Naive B cell (primary cell): ENCODE data around the gene UBXN2A. TPM values are rescaled to one million over a fixed set of nuclear protein-coding genes. Genes with fewer than 3 reads are reported as not detected.
"Not testable (repeated sequence)": the region's sequence is repeated elsewhere in the genome, so short reads cannot be mapped to it uniquely, and the experiment has no call there.

Source experiments
- ATAC-seq, 2 donors: fragments of 150-1000 bp; cut with Tn5 transposase; 2 replicates each; pipeline ENCODE4 v1.10.0; 2021; ENCODE audit warnings: low read depth in 2 of 2, mild to moderate bottlenecking in 2 of 2, moderate library complexity in 2 of 2
- DNase-seq: peaks from one replicate; pipeline ENCODE4 v3.0.0; 2022
- H3K27ac Mint-ChIP-seq, 6 donors: one replicate each; pipeline ENCODE4 v1.8.0; 2020 to 2022; ENCODE audit warnings: mild to moderate bottlenecking in 6 of 6, mixed read lengths in 6 of 6, moderate library complexity in 5 of 6, inconsistent platforms in 2 of 6
- H3K27me3 Mint-ChIP-seq, 3 donors: one replicate each; pipeline ENCODE4 v1.8.0; 2021 to 2022; ENCODE audit warnings: mixed read lengths in 3 of 3, mild to moderate bottlenecking in 1 of 3
- H3K36me3 Mint-ChIP-seq, 2 donors: one replicate each; pipeline ENCODE4 v1.8.0; 2020 to 2022; ENCODE audit warnings: mixed read lengths in 2 of 2, inconsistent platforms in 1 of 2, mild to moderate bottlenecking in 1 of 2
- H3K4me1 Mint-ChIP-seq, 3 donors: one replicate each; pipeline ENCODE4 v1.8.0; 2020 to 2022; ENCODE audit warnings: mixed read lengths in 3 of 3, inconsistent platforms in 1 of 3, mild to moderate bottlenecking in 1 of 3, moderate library complexity in 1 of 3
- H3K4me3 Mint-ChIP-seq, 8 donors: one replicate each; pipeline ENCODE4 v1.8.0; 2020 to 2022; ENCODE audit warnings: mild to moderate bottlenecking in 8 of 8, mixed read lengths in 8 of 8, moderate library complexity in 8 of 8, inconsistent platforms in 2 of 8
- H3K9me3 Mint-ChIP-seq, 7 donors: one replicate each; pipeline ENCODE4 v1.8.0; 2020 to 2022; ENCODE audit warnings: mixed read lengths in 7 of 7, mild to moderate bottlenecking in 5 of 7, inconsistent platforms in 2 of 7, moderate library complexity in 1 of 7
- polyA plus RNA-seq, 6 donors: library from polyadenylated mRNA; unstranded; fragments of 300-500 nt; fragmentation: Illumina TruSeq; gene quantifications; one replicate each; pipeline ENCODE4 v1.2.3, GENCODE V29; 2021; ENCODE audit warnings: low read depth in 6 of 6

Gene UBXN2A
- polyA plus RNA-seq, 6 donors from 2014 or later, result 8.0 to 14.2 (median 11.7) TPM

- Mint-ChIP-seq H3K4me1 (no peaks in the 10 kb centered on the region), H3K4me3 (peak overlapping the region in 1 of 8 donors; percentile 79), H3K36me3 (peaks cover 0 to 9% of the 10 kb centered on the region in 2 donors), H3K9me3 (no peaks in the 10 kb centered on the region), H3K27me3 (no peaks in the 10 kb centered on the region), H3K27ac (no peak overlapping the region)
- DNase-seq (no peak), ATAC-seq (no peak)
Observed at GRCh38 chr2:24021122-24021998, 81.1 kb downstream of the UBXN2A start.

DNA sequence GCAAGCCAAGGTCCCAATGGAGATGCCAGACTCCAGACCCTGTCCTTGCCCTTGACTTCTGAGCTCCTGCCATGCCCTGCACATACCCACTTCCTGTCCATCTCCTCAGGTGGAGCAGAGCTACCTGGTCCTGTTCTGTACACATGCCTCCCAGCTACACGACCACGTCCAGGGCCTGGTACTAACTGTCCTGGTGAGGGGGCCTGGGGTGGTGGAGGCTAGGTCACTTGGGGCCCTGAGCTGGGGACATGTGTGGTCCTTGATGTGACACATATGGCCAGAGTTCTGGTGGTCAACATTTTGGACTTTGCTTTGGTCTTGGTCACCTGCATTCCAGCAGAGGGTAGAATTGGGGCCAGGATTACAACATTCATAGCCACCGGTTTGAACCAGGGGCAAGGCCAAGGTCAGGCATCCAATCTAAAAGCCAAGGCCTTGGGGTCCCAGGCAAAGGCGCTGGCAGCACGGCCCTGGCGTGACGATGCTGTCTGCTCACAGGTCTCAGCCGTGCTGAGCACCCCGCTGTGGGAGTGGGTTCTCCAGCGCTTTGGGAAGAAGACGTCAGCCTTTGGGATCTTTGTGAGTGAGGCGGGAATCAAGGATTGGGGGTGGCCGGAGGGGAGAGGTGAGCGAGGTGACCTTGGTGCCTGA is 82.2 kb downstream of the UBXN2A start:
- no peaks in the 10 kb centered on the region for H3K4me1 Mint-ChIP-seq

GRCh38 chr2:24022975-24023575 is 82.8 kb downstream of the UBXN2A start:
- no peaks in the 10 kb centered on the region for H3K27me3 Mint-ChIP-seq
- H3K4me3 Mint-ChIP-seq, result peak overlapping the region in 1 of 8 donors; percentile 40
- H3K27ac Mint-ChIP-seq, result no peak overlapping the region
- peaks cover 0 to 9% of the 10 kb centered on the region in 2 donors for H3K36me3 Mint-ChIP-seq
- DNase-seq (no peak), ATAC-seq (no peak)
- H3K4me1 Mint-ChIP-seq, result no peaks in the 10 kb centered on the region
- no peaks in the 10 kb centered on the region for H3K9me3 Mint-ChIP-seq

More for the DNA sequence above, 82.2 kb downstream of the UBXN2A start:
- no peak overlapping the region for H3K27ac Mint-ChIP-seq
- H3K36me3 Mint-ChIP-seq, result peaks cover 0 to 9% of the 10 kb centered on the region in 2 donors
- no peaks in the 10 kb centered on the region for H3K27me3 Mint-ChIP-seq
- no peaks in the 10 kb centered on the region for H3K9me3 Mint-ChIP-seq
- no peak for ATAC-seq
- DNase-seq, result no peak
- H3K4me3 Mint-ChIP-seq, result no peak overlapping the region

- Mint-ChIP-seq H3K27ac (no peak overlapping the region), H3K4me3 (no peak overlapping the region), H3K27me3 (no peaks in the 10 kb centered on the region), H3K4me1 (no peaks in the 10 kb centered on the region), H3K36me3 (peaks cover 4 to 9% of the 10 kb centered on the region in 2 donors), H3K9me3 (no peaks in the 10 kb centered on the region)
- no peak for DNase-seq
- ATAC-seq, result no peak
Observed at GRCh38 chr2:24024018-24024417, 83.8 kb downstream of the UBXN2A start.

GRCh38 chr2:24024996-24025663 is 84.9 kb downstream of the UBXN2A start:
- peak overlapping the region in 2 of 6 donors; percentile 49 to 56 for H3K27ac Mint-ChIP-seq

GRCh38 chr2:24026233-24026632 is 86.0 kb downstream of the UBXN2A start:
- Mint-ChIP-seq H3K4me1 (no peaks in the 10 kb centered on the region), H3K9me3 (no peaks in the 10 kb centered on the region), H3K4me3 (no peak overlapping the region), H3K27ac (no peak overlapping the region), H3K36me3 (peaks cover 9 to 20% of the 10 kb centered on the region in 2 donors), H3K27me3 (no peaks in the 10 kb centered on the region)
- ATAC-seq (no peak), DNase-seq (no peak)

More at GRCh38 chr2:24024996-24025663, 84.9 kb downstream of the UBXN2A start:
- DNase-seq (no peak), ATAC-seq (no peak)
- H3K27me3 Mint-ChIP-seq, result no peaks in the 10 kb centered on the region
- H3K4me3 Mint-ChIP-seq, result no peak overlapping the region
- H3K4me1 Mint-ChIP-seq, result no peaks in the 10 kb centered on the region
- H3K36me3 Mint-ChIP-seq, result peaks cover 9 to 15% of the 10 kb centered on the region in 2 donors
- H3K9me3 Mint-ChIP-seq, result no peaks in the 10 kb centered on the region

DNA sequence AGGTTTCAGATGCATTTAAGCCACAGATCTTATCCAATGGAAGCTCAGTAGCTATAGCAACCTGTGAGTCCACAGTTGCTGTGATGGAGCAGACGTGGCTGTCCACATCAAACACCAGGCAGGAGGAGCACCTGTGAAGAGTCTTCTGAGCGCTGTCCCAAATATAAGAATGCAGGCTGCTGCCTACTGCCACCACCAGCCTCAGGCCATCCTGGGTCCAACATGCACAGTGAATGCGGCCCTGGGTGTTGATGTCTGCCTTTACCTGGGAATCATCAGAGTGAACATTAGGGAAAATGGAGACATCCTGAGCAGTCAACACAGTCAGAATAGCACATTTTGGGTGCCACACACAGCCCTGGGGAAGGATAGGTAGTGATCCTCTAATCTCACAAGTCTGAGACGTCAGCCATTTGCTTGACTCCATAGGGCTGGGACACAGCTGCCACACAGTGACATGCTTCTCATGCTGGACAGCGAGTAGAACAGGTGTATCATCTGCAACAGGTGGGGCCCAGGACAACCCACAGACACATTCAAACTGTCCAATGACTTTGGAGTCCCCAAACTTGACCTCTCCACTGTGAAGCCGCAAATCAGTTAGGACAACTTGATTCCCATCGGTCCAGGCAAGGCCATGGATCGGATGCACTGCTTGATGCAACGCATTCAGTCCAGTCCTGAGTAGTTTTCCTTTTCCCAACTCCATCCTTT is 98.7 kb downstream of the UBXN2A start:
- Mint-ChIP-seq H3K27me3 (no peaks in the 10 kb centered on the region), H3K36me3 (peaks cover 0 to 5% of the 10 kb centered on the region in 2 donors), H3K4me3 (no peak overlapping the region), H3K9me3 (no peaks in the 10 kb centered on the region), H3K27ac (peak overlapping the region in 1 of 6 donors; percentile 64), H3K4me1 (peaks cover 4 to 7% (median 4%) of the 10 kb centered on the region in 3 donors)
- DNase-seq, result no peak
- no peak for ATAC-seq

GRCh38 chr2:24040511-24040910 is 100.2 kb downstream of the UBXN2A start:
- H3K27me3 Mint-ChIP-seq, result no peaks in the 10 kb centered on the region
- H3K9me3 Mint-ChIP-seq, result no peaks in the 10 kb centered on the region
- peaks cover 9 to 12% (median 11%) of the 10 kb centered on the region in 3 donors for H3K4me1 Mint-ChIP-seq
- no peak for ATAC-seq
- DNase-seq, result no peak
- no peak overlapping the region for H3K4me3 Mint-ChIP-seq
- no peak overlapping the region for H3K27ac Mint-ChIP-seq
- peaks cover 0 to 5% of the 10 kb centered on the region in 2 donors for H3K36me3 Mint-ChIP-seq

- H3K27me3 Mint-ChIP-seq, H3K4me3 Mint-ChIP-seq, DNase-seq, H3K36me3 Mint-ChIP-seq, H3K9me3 Mint-ChIP-seq, ATAC-seq, H3K27ac Mint-ChIP-seq: not testable (repeated sequence)
- H3K4me1 Mint-ChIP-seq, result peaks cover 11 to 26% (median 24%) of the 10 kb centered on the region in 3 donors
Observed at GRCh38 chr2:24043133-24043532, 102.9 kb downstream of the UBXN2A start.

- H3K27me3 Mint-ChIP-seq, result no peaks in the 10 kb centered on the region
- H3K4me1 Mint-ChIP-seq, result peaks cover 19 to 33% (median 24%) of the 10 kb centered on the region in 3 donors
- no peaks in the 10 kb centered on the region for H3K36me3 Mint-ChIP-seq
- peak overlapping the region in 6 of 8 donors; percentile 88 to 100 (median 96) for H3K4me3 Mint-ChIP-seq
- no peak for ATAC-seq
- no peak for DNase-seq
- no peaks in the 10 kb centered on the region for H3K9me3 Mint-ChIP-seq
- H3K27ac Mint-ChIP-seq, result no peak overlapping the region
Observed at GRCh38 chr2:24045511-24046508, 105.5 kb downstream of the UBXN2A start.

- no peak overlapping the region for H3K27ac Mint-ChIP-seq
- no peaks in the 10 kb centered on the region for H3K27me3 Mint-ChIP-seq
- no peaks in the 10 kb centered on the region for H3K9me3 Mint-ChIP-seq
- no peak for ATAC-seq
- peaks cover 19 to 33% (median 24%) of the 10 kb centered on the region in 3 donors for H3K4me1 Mint-ChIP-seq
- H3K36me3 Mint-ChIP-seq, result no peaks in the 10 kb centered on the region
- H3K4me3 Mint-ChIP-seq, result peak overlapping the region; percentile 88 to 100 (median 98)
- no peak for DNase-seq
Observed at GRCh38 chr2:24046599-24046929, 106.3 kb downstream of the UBXN2A start.
